Effector memory CD4-positive, alpha-beta T cell (primary cell): ENCODE results near the gene BAHCC1.

Experiments used
- DNase-seq, 3 donors: peaks; one replicate each; pipeline ENCODE4 v3.0.0-alpha.2; 2020
- H3K27ac ChIP-seq: 2 replicates; pipeline ENCODE4 v1.7.0; 2013; ENCODE audit warnings: mild to moderate bottlenecking, low read length, moderate library complexity; ENCODE audit not compliant: insufficient read depth, poor library complexity, severe bottlenecking
- H3K27me3 ChIP-seq: replicated peaks from 2 replicates; pipeline ENCODE4 v1.7.0; 2013; ENCODE audit warnings: mild to moderate bottlenecking, low read length; ENCODE audit not compliant: insufficient read depth, control insufficient read depth, poor library complexity, severe bottlenecking
- H3K36me3 ChIP-seq: 2 replicates; pipeline ENCODE4 v1.7.0; 2013; ENCODE audit warnings: mild to moderate bottlenecking, low read length, moderate library complexity; ENCODE audit not compliant: control insufficient read depth, insufficient read depth
- H3K4me1 ChIP-seq: 2 replicates; pipeline ENCODE4 v1.7.0; 2013; ENCODE audit warnings: low read length, mild to moderate bottlenecking; ENCODE audit not compliant: control insufficient read depth, insufficient read depth, poor library complexity, severe bottlenecking
- H3K4me3 ChIP-seq: 2 replicates; pipeline ENCODE4 v1.7.0; 2013; ENCODE audit warnings: low read length, low read depth, mild to moderate bottlenecking; ENCODE audit not compliant: insufficient read depth, poor library complexity, severe bottlenecking
- H3K9me3 ChIP-seq: 2 replicates; pipeline ENCODE4 v1.7.0; 2013; ENCODE audit warnings: mild to moderate bottlenecking, low read length, moderate library complexity; ENCODE audit not compliant: control insufficient read depth

Gene BAHCC1

GRCh38 chr17:81461607-81462500, 66.6 kb downstream of the BAHCC1 start:
- H3K27ac ChIP-seq = no peak overlapping the region
- no peaks in the 10 kb centered on the region for H3K27me3 ChIP-seq
- H3K4me1 ChIP-seq = no peaks in the 10 kb centered on the region
- H3K36me3 ChIP-seq = no peaks in the 10 kb centered on the region
- no peaks in the 10 kb centered on the region for H3K9me3 ChIP-seq
- no peak overlapping the region for H3K4me3 ChIP-seq
- no peak for DNase-seq

- Histone ChIP-seq H3K4me3 (no peak overlapping the region), H3K27ac (no peak overlapping the region), H3K9me3 (no peaks in the 10 kb centered on the region), H3K27me3 (no peaks in the 10 kb centered on the region), H3K4me1 (no peaks in the 10 kb centered on the region), H3K36me3 (no peaks in the 10 kb centered on the region)
- no peak for DNase-seq
These were observed 67.4 kb downstream of the BAHCC1 start for GRCh38 chr17:81462506-81463125.

- no peaks in the 10 kb centered on the region for H3K36me3 ChIP-seq
- no peaks in the 10 kb centered on the region for H3K4me1 ChIP-seq
- no peak overlapping the region for H3K4me3 ChIP-seq
- DNase-seq = no peak
- H3K9me3 ChIP-seq = no peaks in the 10 kb centered on the region
- no peaks in the 10 kb centered on the region for H3K27me3 ChIP-seq
- no peak overlapping the region for H3K27ac ChIP-seq
These were observed 68.2 kb downstream of the BAHCC1 start for GRCh38 chr17:81463506-81463905.

- H3K27me3 ChIP-seq = no peaks in the 10 kb centered on the region
- H3K27ac ChIP-seq = no peak overlapping the region
- H3K36me3 ChIP-seq = no peaks in the 10 kb centered on the region
- no peaks in the 10 kb centered on the region for H3K9me3 ChIP-seq
- no peak for DNase-seq
- H3K4me1 ChIP-seq = no peaks in the 10 kb centered on the region
- H3K4me3 ChIP-seq = no peak overlapping the region
These were observed 69.3 kb downstream of the BAHCC1 start for GRCh38 chr17:81464586-81464985.

GRCh38 chr17:81465910-81466309, 70.7 kb downstream of the BAHCC1 start:
- Histone ChIP-seq H3K27ac (no peak overlapping the region), H3K9me3 (no peaks in the 10 kb centered on the region), H3K4me3 (no peak overlapping the region), H3K4me1 (no peaks in the 10 kb centered on the region), H3K27me3 (no peaks in the 10 kb centered on the region), H3K36me3 (no peaks in the 10 kb centered on the region)
- no peak for DNase-seq

- no peak overlapping the region for H3K4me3 ChIP-seq
- no peak for DNase-seq
- H3K4me1 ChIP-seq = no peaks in the 10 kb centered on the region
- H3K27me3 ChIP-seq = no peaks in the 10 kb centered on the region
- no peaks in the 10 kb centered on the region for H3K9me3 ChIP-seq
- H3K27ac ChIP-seq = no peak overlapping the region
- H3K36me3 ChIP-seq = no peaks in the 10 kb centered on the region
These were observed 71.6 kb downstream of the BAHCC1 start for GRCh38 chr17:81466564-81467472.

- H3K27ac ChIP-seq = no peak overlapping the region
- H3K9me3 ChIP-seq = no peaks in the 10 kb centered on the region
- no peak overlapping the region for H3K4me3 ChIP-seq
- H3K27me3 ChIP-seq = no peaks in the 10 kb centered on the region
- no peaks in the 10 kb centered on the region for H3K36me3 ChIP-seq
- H3K4me1 ChIP-seq = no peaks in the 10 kb centered on the region
- DNase-seq = no peak
These were observed 73.0 kb downstream of the BAHCC1 start for GRCh38 chr17:81468111-81468769.

GRCh38 chr17:81468770-81469121, 73.5 kb downstream of the BAHCC1 start:
- H3K27me3 ChIP-seq = no peaks in the 10 kb centered on the region
- no peak for DNase-seq
- H3K9me3 ChIP-seq = no peaks in the 10 kb centered on the region
- H3K27ac ChIP-seq = no peak overlapping the region
- no peak overlapping the region for H3K4me3 ChIP-seq
- H3K36me3 ChIP-seq = no peaks in the 10 kb centered on the region
- no peaks in the 10 kb centered on the region for H3K4me1 ChIP-seq

GRCh38 chr17:81469266-81469665, 74.0 kb downstream of the BAHCC1 start:
- Histone ChIP-seq H3K4me1 (no peaks in the 10 kb centered on the region), H3K36me3 (no peaks in the 10 kb centered on the region), H3K9me3 (no peaks in the 10 kb centered on the region), H3K27me3 (no peaks in the 10 kb centered on the region), H3K4me3 (no peak overlapping the region), H3K27ac (no peak overlapping the region)
- no peak for DNase-seq
